ENCODE data around the gene BLTP2. TPM values are rescaled to one million over a fixed set of nuclear protein-coding genes. Genes with fewer than 3 reads are reported as not detected.

The BLTP2 gene
- total RNA-seq, 2 experiments from 2014 or later, result 137 to 140 TPM

DNA sequence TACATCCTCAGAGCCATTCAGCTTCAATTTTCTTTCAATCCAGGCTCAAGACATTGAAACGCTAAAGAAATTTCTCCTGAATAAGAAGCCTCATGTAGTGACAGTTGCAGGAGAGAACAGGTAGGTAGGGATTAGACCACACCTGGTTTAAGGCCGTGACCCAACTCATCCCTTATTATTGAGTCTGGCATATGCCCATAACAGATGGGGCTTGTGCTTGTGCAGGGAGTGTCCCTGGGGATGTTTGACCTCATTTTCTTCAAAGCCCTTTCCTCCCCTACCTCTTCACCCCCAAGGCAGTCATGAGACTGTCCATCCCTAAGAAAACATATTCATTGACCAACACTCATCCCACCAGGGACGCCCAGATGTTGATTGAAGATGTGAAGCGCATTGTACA lies 41.3 kb upstream of the BLTP2 start:
- ChIA-PET CTCF (interaction anchor here (1.3 kb wide), 1 partner anchor 25 kb away, joined by 3 read pairs; the partner anchor contains the start of gene PROCA1), POLR2A (interaction anchor here (0.6 kb wide), 1 partner anchor 10 kb away, joined by 3 read pairs; no protein-coding TSS in a partner anchor)
- no peak for ATAC-seq
- Mint-ChIP-seq H3K4me1 (ENCODE audit: low read depth) (no peaks in the 10 kb centered on the region), H3K27ac (no peak overlapping the region), H3K4me3 (no peak overlapping the region), H3K36me3 (ENCODE audit: low read depth) (peaks cover 72% of the 10 kb centered on the region), H3K9me3 (no peaks in the 10 kb centered on the region), H3K27me3 (no peaks in the 10 kb centered on the region)
- DNase-seq, result no peak
- TF ChIP-seq, protein P1, sequence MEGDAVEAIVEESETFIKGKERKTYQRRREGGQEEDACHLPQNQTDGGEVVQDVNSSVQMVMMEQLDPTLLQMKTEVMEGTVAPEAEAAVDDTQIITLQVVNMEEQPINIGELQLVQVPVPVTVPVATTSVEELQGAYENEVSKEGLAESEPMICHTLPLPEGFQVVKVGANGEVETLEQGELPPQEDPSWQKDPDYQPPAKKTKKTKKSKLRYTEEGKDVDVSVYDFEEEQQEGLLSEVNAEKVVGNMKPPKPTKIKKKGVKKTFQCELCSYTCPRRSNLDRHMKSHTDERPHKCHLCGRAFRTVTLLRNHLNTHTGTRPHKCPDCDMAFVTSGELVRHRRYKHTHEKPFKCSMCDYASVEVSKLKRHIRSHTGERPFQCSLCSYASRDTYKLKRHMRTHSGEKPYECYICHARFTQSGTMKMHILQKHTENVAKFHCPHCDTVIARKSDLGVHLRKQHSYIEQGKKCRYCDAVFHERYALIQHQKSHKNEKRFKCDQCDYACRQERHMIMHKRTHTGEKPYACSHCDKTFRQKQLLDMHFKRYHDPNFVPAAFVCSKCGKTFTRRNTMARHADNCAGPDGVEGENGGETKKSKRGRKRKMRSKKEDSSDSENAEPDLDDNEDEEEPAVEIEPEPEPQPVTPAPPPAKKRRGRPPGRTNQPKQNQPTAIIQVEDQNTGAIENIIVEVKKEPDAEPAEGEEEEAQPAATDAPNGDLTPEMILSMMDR (IDR thresholded peaks at IDR 0.05), result no peak
- intact Hi-C loops (cut with micrococcal nuclease), result no loop called here

DNA sequence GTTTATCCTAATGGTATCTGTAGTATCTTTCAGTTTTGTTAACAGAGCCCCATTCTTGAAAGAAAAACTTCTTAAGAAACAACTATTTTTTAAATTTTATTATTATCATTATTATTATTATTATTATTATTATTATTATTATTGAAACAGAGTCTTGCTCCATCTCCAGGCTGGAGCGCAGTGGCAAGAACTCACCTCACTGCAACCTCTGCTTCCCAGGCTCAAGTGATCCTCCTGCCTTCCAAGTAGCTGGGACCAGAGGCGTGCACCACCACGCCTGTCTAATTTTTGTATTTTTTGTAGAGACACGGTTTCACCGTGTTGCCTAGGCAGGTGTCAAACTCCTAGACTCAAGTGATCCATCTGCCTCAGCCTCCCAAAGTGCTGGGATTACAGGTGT lies 40.4 kb upstream of the BLTP2 start:
- Mint-ChIP-seq H3K36me3 (ENCODE audit: low read depth) (peaks cover 68% of the 10 kb centered on the region), H3K27ac (no peak overlapping the region), H3K27me3 (no peaks in the 10 kb centered on the region), H3K9me3 (no peaks in the 10 kb centered on the region), H3K4me1 (ENCODE audit: low read depth) (no peaks in the 10 kb centered on the region), H3K4me3 (no peak overlapping the region)
- TF ChIP-seq, protein P1 (IDR thresholded peaks at IDR 0.05), result no peak
- ATAC-seq (no peak), DNase-seq (no peak)
- CTCF ChIA-PET, result interaction anchor here (1.3 kb wide), 1 partner anchor 26 kb away, joined by 3 read pairs; the partner anchor contains the start of gene PROCA1
- intact Hi-C loops (cut with micrococcal nuclease), result no loop called here
- POLR2A ChIA-PET, result no interaction called here

DNA sequence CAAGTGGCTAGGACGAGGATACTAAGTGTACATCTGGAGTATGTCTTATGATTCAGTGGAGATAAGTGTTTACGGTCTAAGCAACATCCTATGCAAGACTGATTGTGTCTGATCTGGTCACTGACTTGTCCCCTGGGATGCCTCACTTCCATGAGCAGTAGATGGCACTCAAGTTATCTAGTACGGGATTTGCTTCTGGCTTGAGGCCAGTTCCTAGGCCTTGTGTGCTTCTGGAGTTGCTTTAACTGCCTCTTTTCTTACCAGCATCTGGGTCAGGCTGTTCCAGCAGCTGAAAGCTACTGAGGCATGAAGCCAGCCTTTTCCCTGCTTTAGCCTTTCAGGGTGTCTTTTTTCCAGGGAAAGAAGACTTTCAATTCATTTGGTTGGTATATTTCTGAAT lies 40.0 kb upstream of the BLTP2 start:
- ChIA-PET CTCF (no interaction called here), POLR2A (no interaction called here)
- Mint-ChIP-seq H3K27ac (no peak overlapping the region), H3K9me3 (no peaks in the 10 kb centered on the region), H3K36me3 (ENCODE audit: low read depth) (peaks cover 64% of the 10 kb centered on the region), H3K27me3 (no peaks in the 10 kb centered on the region), H3K4me3 (no peak overlapping the region), H3K4me1 (ENCODE audit: low read depth) (no peaks in the 10 kb centered on the region)
- ATAC-seq (no peak), DNase-seq (no peak)
- TF ChIP-seq, protein P1 (IDR thresholded peaks at IDR 0.05), result no peak
- intact Hi-C loops (cut with micrococcal nuclease), result no loop called here

DNA sequence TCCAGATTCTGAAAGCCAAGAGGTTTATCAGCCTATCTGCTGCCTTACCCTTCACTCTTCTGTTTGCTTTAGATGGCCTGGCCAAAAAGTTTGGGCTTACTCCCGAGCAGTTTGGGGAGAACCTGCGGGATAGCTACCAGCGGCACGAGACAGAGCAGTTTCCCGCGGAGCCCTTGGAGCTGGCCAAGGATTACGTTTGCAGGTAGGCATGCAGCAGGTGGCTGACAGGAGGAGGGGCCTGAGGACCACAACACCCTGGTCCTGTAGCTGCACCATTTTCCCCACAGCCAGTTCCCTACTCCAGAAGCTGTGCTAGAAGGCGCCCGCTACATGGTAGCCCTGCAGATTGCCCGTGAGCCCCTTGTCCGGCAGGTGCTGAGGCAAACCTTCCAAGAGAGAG lies 37.7 kb upstream of the BLTP2 start:
- no peak for ATAC-seq
- H3K27ac Mint-ChIP-seq, result no peak overlapping the region
- no peak for DNase-seq
- H3K9me3 Mint-ChIP-seq, result no peaks in the 10 kb centered on the region
- no peaks in the 10 kb centered on the region for H3K4me1 Mint-ChIP-seq (ENCODE audit: low read depth)
- H3K36me3 Mint-ChIP-seq (ENCODE audit: low read depth), result peaks cover 55% of the 10 kb centered on the region
- no peak overlapping the region for H3K4me3 Mint-ChIP-seq
- ChIA-PET POLR2A (interaction anchor here (0.7 to 1.0 kb wide), 4 partner anchors 9 to 27 kb away, joined by 3 to 4 read pairs (median 4); no protein-coding TSS in a partner anchor), CTCF (interaction anchor here (0.6 to 1.2 kb wide), 3 partner anchors 34 to 67 kb away, joined by 3 to 4 read pairs (median 3); no protein-coding TSS in a partner anchor)
- TF ChIP-seq, protein P1 (IDR thresholded peaks at IDR 0.05), result no peak
- intact Hi-C loops (cut with micrococcal nuclease), result no loop called here
- H3K27me3 Mint-ChIP-seq, result no peaks in the 10 kb centered on the region

DNA sequence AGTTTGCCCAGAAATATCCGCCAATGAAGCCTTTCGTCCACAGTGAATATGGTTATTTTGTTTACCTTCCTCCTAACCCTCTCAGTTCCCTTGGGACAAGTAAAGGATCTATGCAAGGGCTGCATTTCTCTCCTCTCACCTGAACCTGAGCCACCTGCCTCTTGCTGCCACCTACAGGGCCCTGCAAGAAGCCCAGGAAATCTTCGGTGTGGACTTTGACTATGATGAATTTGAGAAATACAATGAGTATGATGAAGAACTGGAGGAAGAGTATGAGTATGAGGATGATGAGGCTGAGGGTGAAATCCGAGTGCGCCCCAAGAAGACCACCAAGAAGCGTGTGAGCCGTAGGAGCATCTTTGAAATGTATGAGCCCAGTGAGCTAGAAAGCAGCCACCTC lies 31.0 kb upstream of the BLTP2 start:
- CTCF ChIA-PET, result interaction anchor here (1.0 to 6.9 kb wide), 6 partner anchors 14 to 51 kb away, joined by 3 to 66 read pairs (median 4); partner anchors contain the start of genes BLTP2, SDF2 and SUPT6H
- Mint-ChIP-seq H3K9me3 (no peaks in the 10 kb centered on the region), H3K36me3 (ENCODE audit: low read depth) (peaks cover 63% of the 10 kb centered on the region), H3K27ac (no peak overlapping the region), H3K27me3 (no peaks in the 10 kb centered on the region), H3K4me3 (no peak overlapping the region), H3K4me1 (ENCODE audit: low read depth) (no peaks in the 10 kb centered on the region)
- ATAC-seq (peak; percentile 27), DNase-seq (peak; percentile 24)
- POLR2A ChIA-PET, result interaction anchor here (0.8 to 2.3 kb wide), 3 partner anchors 16 to 36 kb away, joined by 3 to 11 read pairs (median 3); partner anchors contain the start of gene BLTP2
- intact Hi-C loops (cut with micrococcal nuclease), result no loop called here
- TF ChIP-seq, protein P1 (IDR thresholded peaks at IDR 0.05), result no peak

Data from activated CD8-positive, alpha-beta T cell treated with anti-CD3 and anti-CD28 coated beads for 36 hours (primary cell).